Cardiac septum (tissue), 1 donor: ENCODE measurements around the gene HOXC13. TPM values are rescaled to one million over a fixed set of nuclear protein-coding genes. Genes with fewer than 3 reads are reported as not detected.

ENCODE experiments used
- DNase-seq: peaks from one replicate; pipeline ENCODE4 v3.0.0-alpha.2; 2020; ENCODE audit warnings: low spot score
- intact Hi-C: fragments of 100-400 bp; cut with DNase I; formaldehyde crosslinking; loops from one replicate; pipeline ENCODE4 v1.14.0; 2022
- total RNA-seq: library from RNA; stranded (reverse); fragmentation: NEBNext Ultra II Directional; extraction: Animal tissue kit (Norgen Biotek cat#: 25700); gene quantifications from one replicate; pipeline ENCODE4 v1.2.1, GENCODE V29; 2021
- donor health status: DM: no; HTN: no; CAD: no.

The HOXC13 gene
- total RNA-seq, 1 donor from 2014 or later: not detected

DNA sequence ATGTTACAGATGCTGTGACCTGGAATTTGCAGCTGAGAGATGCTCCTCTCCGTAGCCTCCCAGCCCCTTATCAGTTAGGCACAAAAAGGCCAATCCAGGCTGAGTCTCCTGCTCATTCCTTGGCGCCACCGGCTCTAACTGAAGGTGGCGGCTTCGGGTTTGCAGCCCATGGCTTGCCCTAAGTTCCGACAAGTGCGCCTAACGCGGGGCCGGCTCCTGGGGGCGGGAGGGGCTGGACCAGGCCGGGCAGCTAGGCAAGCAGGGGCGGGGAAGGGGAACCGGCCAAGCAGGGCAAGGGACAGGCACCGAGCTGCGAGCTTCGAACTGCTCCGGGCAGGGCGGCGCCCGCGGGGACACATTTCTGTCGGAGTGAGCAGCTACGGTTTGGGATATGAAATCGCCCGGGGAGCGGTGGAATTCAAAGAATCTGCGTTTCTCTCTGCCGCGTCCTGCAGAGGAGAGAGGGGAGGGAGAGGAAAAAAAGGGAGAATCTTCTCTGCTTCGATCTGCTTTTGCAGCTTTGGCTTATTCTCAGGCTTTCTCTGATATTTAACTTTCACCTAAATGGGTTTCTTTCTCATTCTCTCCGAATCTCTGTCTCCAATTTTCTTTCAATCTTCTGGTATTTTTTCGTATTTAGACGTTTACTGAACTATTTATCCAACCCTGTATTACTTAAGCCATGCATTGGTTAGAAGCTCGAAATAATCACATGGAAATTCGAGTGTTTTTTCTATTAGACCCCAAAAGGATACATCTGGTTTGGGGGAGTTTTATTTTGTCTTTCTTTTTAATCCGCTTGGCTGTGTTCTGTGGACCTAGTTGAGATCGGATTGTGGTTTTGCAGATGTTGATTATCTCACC, 14.5 kb downstream of the HOXC13 start:
- intact Hi-C loops: no loop called here
- DNase-seq: no peak

DNA sequence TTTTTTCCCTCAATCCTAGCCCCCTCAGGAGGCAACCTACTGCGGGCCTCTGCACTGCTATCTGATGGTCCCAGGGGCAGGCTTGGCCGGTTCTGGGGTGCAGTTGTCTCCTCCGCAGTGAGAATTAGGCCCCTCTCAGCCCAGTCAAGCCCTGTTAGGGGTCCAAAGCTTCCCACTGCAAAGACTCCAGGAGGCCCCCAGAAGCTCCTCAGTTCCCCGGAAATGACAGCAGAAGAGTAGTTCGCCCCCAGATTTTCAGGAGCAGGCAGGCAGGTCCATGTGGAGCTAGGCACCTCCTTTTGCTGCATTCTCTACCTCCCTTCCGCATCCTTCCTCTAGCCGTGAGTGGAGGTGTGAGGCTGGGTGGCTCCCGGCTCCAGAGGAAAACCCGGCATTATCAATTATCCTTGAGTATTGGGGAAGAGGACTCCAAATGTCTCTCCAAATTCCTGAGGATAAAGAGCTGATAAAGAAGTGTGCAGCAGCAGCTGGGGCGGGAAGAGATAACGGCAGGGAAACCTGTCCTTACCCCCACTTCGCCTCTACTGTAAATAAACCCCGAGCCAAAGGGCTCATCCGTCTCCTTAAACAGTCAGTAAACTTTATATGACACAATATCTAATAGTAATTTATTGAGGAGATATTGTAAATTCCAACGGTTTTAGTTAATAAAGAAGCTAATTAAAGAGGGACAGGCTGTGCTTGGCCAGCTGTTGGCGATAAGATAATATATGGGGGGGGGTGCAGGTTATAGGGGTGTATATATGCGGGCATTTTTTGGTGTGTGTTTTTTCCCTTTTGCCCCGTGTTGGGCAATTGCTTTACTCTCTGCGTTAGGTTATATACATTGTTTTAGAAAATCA, 15.4 kb downstream of the HOXC13 start:
- intact Hi-C loops: no loop called here
- DNase-seq: no peak

DNA sequence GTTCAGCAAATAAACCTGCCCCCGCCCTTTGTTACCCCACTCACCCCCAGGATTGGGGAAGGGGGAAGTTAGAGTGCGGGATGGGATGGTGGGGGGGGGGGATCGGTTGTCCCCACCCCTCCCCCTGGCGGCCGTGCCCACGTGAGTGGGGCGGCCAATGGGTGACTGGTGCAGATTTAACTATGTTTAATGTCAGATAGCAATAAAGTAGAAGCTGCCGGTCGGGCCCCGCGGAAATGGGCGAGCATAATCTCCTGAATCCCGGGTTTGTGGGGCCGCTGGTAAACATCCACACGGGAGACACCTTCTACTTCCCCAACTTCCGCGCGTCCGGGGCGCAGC, 16.0 kb downstream of the HOXC13 start, which contains the start of gene HOXC12:
TSS of gene HOXC12 (plus strand) at position 210 of the 342 bp plus-strand sequence. CDS start at position 237, 27 bp downstream.
- intact Hi-C loops: no loop called here
- no peak for DNase-seq

DNA sequence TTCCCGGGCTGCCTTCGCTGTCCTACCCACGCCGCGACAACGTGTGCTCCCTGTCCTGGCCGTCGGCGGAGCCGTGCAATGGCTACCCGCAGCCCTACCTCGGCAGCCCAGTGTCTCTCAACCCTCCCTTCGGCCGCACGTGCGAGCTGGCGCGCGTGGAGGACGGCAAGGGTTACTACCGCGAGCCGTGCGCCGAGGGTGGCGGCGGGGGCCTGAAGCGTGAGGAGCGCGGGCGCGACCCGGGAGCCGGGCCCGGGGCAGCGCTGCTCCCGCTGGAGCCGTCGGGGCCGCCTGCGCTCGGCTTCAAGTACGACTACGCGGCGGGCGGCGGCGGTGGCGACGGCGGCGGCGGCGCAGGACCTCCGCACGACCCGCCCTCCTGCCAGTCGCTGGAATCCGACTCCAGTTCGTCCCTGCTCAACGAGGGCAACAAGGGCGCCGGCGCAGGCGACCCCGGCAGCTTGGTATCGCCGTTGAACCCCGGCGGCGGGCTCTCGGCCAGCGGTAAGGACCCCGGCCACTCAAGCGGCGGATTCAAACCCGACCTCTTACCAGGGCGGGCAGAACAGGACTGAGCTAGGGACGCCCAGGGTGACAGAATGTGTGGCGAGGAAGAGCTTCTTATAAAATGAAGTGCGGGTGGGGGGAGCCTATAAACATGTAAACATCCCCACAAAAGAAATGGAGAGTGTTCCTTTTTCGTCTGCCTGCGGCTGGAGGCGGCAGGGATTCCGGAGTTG, 16.6 kb downstream of the HOXC13 start:
- no peak for DNase-seq
- intact Hi-C loops: no loop called here

DNA sequence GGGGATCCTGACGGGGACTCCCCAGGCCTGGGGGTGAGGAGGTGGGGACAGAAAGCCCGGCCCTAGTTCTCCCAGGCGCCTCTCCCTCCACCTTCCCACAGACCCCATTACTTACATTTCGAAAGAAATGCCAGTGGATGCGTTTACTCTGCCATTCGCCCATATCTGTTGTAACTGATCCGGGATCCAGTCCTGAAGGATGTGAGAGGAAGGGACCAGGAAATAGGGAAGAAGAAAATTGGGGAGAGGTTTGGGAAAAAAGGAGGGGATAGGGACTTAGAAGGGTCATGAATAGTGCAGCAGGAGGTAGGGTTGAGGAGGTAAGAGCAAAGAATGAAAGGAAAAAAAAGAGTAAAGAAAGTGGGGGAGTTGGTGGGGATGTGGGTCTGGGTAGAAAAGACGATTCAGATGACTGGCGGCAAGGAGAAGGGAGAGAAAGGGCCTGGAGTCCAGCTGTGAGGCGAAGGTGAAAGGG, 17.2 kb downstream of the HOXC13 start:
- DNase-seq: no peak
- intact Hi-C loops: no loop called here

DNA sequence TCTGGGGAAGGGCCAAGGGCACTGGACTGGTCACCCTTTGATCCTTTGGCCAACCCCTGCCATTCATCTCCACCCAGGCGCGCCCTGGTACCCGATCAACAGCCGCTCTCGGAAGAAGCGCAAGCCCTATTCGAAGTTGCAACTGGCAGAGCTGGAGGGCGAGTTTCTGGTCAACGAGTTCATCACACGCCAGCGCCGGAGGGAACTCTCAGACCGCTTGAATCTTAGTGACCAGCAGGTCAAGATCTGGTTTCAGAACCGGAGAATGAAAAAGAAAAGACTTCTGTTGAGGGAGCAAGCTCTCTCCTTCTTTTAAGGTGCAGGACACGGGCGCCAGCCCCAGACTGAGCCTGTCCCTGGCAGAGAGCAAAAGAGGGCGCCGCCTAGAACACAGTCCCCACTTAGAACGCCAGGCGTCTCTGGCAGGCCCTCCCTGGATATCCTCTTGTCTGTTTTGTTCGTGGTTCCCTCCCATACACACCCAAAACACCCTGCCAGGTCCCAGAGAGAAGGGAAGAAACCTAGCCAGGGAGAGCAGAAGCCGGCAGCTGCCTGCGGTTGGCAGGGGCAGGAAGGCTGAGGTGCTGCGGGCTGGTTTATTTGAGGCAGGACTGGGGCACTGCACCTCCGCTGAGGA, 17.7 kb downstream of the HOXC13 start:
- DNase-seq: no peak
- intact Hi-C loops: no loop called here

DNA sequence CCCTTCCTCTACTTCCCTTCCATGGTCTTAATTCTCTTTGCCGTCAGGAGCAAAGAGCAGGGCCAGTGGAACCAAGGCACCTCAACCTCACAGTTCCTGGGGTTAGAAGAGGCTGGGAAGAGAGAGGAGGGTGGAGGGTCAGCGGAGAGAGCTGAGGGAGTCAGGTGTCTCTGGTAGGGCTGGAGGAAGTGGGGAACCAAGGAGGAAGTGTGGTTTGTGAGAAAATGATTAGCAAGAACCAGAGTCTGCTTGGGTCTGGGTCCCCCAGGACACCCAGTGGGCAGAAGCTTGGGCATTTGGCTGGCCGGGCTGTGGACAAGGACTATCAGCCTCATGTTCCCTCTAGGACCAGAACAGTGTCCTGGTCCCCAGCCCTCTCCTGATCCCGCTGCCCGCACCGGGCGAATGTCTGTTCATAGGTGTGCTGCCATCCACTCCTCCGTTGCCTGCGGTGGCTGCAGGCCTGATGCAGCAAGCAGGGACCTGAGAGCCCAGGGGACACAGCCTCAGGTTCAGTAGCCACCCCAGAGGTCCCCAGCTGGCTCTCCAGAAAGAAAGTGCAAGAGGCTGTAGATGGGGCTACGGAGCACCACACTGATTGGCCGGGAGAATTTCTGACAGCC, 18.4 kb downstream of the HOXC13 start:
- DNase-seq: no peak
- intact Hi-C loops: no loop called here

DNA sequence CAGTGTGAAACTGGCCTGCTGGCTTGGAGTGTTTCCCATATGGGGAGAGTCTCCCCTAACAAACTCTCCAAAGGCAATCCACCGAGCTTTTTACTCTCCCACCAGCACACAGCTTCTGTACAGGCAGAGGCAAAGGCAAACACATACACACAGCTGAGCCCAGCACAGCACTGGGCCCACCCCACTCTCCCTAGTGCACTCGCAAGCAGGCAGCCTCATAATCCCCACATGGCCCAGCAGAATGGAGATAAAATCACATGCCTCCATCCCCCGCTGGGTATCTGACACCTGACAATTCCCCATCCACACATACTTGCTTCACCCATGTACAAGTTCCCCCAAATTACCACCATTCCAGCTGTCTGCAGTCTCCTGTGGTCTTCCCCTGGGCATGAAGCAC, 19.5 kb downstream of the HOXC13 start:
- intact Hi-C loops: no loop called here
- no peak for DNase-seq

DNA sequence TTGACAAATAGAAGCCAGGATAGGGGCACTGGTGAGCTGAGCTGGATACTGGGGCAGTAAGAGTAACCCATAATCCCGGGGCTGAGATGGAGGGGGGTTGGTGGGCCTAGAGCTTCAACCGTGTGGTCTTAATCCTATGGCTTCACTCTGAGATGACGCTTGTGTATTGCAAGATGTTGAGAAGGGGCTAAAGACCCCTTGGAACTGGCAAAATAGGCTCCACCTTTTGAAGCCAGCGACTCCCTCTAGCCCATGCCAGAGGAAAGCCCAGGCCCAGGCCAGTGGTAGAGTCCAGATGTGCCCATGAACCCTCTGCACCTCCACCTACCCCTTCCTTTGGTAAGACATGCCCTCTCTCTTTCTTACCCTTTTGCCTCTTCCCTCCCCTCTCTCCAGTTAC, 20.7 kb downstream of the HOXC13 start:
- intact Hi-C loops: no loop called here
- DNase-seq: no peak

DNA sequence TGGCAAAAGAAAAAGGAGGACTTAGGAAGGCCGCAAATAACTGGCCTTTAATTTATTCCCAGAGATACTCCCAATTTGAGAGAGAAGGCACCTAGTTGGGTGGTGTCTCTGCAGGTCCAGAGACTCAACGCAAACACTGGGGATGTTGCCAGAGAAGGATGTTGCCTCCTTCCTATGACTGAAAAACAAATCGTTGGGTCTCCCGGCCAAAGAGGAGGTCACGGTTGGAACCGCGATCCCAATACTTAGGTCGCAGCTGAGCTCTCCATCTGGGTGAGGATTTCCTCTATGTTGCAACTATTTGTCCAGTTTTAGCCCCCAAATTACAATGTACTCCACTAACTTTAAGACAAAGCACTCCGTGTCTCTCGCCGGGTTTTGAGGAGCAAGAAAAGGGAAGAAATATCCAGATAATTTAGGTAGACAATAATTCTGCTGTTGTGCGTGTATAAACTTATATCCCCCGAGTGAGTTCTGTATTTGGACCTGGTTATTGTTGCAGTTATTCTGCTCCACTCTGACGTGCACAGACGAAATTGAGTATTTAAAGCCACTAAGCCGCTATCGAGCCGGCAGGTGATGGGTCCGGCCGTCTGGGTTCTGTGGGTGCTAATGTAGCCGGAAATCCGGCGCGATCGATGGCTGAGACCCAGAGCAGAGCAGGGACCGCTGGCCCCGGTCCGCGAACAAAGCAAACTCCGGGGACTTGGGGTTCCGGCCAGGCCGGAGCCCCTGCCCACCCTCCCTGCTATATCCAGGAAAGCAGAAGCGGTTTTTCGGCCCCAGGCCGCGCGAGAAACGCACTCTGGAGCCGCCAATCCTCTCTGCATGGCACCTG, 21.8 kb downstream of the HOXC13 start:
- intact Hi-C loops: no loop called here

DNA sequence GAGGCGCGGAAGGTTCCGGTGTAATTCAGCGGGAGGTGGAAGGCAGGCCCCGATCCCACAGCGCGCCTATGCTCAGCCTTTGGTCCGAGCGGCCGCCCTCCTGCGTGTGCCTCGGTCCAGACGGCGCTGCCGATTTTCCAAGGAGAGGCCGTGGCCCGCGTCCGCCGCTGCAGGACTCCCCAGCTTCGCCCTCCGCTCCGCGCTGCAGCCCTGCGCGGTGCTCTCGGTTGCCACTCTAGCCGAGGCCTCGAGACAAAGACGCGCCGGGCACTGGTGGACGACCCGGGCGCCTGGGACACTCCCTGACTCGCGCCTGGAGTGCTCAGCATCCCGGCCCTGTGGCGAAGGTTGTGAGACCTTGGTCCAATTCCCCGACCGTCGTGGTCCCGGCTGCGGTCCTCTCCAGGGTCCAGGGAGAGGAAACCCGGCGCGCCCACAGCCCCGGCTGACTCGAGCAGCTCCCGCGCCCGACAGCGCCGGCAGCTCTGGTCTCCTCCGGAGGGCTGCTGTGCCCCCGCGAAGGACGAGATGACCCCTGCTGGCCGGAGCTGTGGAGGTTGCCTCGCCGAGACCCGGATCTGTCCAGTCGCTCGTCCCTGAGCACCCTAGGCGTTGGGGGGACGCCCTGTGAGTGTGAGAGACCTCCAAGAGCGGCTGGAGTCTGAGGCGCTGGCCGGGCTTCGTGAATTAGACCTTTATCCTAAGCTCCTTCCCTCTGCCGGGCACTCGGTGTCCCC, 22.6 kb downstream of the HOXC13 start:
- intact Hi-C loops: no loop called here
- peak; percentile 69 for DNase-seq

More for the DNA sequence above, 21.8 kb downstream of the HOXC13 start:
- peak; percentile 53 for DNase-seq

DNA sequence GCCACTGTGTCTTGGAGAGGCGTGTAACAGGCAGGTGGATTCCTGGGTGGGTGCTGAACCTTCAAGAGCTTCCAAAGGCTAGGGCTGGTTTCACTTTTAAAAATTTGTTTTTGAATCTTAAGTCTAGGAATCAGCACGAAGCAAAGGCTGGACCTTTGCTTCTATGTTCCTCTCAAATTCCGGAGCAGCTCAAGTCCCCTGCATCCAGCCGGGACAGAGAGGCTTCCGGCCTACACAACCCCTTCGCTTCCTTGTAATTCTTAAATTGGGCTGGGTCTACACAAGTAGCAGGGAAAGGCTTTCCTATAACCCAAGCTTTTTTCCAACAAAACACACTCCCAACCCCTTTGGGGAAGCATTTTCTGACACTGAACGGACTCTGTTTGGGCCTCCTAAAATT, 24.4 kb downstream of the HOXC13 start:
- no peak for DNase-seq
- intact Hi-C loops: no loop called here

DNA sequence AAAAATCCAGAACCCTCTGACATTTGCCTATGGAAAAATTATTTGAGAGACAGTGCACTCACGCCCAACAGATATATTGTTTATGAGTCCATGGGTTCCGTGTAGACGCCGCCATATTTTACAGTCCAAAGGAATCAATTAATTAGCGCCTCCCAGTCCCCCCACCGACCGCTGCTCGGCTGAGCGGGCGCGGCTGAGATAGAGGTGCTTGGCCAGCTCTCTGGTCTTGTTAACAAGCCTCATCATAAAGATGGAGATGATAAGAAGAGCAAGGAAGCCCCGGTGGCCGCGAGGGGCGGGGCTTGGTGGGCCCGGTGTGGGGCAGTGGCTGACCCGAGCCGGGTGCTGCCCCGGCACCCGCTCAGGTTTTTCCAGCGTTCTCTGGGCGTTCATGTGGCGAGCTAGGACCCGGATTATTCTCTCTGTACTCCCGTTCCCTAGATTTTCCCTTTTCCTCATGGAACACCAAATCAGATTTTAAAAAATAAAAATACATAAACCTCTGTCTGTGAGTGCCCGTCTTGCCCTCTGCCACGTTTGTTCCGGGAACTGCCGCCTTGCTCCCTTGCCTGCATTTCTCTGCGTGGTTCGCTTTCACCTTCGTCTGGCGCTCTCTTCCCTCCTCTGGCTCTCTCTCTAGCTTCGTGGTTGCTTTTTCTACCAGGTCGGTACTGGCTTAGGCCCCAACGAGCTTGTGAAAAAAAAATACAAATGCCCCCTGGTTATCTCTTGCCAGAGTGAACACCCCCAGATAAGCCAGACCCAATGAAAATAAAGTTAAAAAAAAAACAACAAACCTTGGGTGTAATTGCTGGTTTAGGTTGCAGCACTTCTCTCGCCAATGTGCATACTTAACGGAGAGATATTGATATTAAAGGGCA, 25.0 kb downstream of the HOXC13 start:
- intact Hi-C loops: no loop called here
- no peak for DNase-seq

DNA sequence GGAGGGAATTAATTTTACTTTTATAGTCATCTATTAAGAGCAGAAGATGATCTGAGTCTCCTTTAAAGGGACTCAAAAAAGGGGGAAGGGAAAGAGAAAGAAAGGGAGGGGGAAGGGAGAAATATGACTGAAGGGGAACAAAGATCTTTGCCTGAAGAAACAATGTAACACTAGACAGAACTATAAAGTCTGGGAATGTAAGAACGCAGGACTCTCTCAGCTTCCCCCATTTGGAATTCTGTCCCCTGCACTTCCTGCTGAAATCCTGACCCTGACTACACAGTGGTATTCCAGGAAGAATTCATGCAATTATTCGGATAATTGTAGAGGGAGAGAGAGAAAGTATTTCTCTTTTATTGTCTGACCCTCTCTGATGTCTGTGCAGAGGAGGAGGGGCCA, 25.7 kb downstream of the HOXC13 start:
- intact Hi-C loops: no loop called here
- DNase-seq: no peak

DNA sequence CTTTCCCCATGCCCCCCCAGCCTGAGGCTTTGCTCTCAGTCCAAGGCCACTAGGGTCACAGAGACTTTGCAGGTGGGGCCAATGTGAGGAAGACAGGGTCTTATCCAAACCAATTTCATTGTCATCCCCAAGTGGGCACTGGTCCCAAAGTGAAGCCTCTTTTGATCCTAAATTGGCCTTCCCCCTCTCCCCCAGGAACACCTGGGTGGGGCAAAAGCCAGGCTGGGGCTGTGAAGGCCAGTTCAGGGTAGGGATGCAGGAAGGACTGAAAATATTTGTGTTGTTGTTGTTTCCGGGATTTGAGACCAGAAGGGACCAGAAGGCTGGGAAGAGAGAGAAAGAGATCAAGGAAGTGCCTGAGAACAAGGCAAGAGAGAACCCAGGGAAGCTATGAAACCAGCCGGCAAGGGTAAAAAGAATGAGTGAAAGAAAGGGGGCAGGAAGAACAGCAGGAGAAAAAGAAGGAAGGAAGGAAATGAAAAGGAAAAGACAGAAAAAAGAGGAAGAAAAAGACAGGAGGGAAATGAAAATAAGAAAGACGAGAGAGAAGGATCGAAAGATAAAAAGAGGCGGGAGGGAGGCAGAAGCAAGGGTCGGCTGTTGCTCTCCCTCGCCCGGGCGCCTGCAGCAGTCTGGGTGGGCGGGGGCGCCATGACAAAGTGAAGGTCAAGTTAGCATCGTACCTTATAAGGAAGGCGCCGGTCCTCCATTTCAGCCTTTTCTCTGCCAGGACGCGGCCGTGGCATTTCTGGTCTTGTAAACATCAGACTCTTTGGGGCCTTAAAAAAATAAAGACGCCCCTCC, 26.9 kb downstream of the HOXC13 start:
- DNase-seq: no peak

DNA sequence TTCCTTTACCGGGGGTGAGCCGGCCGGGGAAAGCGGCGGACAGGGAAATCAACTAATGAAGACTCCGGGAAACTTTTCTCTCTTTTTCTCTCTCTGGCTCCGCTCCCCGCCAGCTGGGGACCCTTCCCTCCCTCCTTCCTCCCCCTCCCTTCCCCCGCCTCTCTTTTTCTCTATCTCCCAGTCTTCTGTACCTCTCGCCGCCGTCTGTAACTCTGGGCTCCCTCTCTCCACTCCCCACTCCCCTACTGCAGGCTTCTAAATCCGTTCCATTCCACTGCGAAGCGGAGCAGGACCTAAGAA, 27.4 kb downstream of the HOXC13 start:
- intact Hi-C loops: no loop called here
- no peak for DNase-seq

More for the DNA sequence above, 26.9 kb downstream of the HOXC13 start:
- intact Hi-C loops: no loop called here
